ENCODE measurements around the gene RIT2.
"Not testable (repeated sequence)": the region's sequence is repeated elsewhere in the genome, so short reads cannot be mapped to it uniquely, and the experiment has no call there.

The RIT2 gene

DNA sequence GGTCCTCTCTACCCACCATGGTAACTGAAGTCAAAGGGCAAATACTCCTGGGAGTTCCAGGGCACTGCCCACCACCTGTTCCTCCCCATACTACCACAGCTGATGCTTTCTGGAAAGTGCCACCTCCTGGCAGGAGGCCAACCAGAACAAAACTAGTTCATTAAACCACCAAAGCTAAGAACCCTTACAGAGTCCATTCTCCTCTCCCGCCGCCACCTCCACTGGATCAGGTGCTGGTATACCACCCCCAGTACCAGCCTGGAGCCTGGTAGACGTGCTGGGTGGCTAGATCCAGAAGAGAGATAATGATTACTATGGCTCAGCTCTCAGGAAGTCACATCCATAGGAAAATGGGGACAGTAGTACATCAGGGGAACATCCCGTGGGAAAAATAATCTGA is 300.9 kb downstream of the RIT2 start:
- Histone ChIP-seq H3K9ac (ENCODE audit: low read depth, low read length) (no peak overlapping the region), H3K4me3 (ENCODE audit: low read depth, low read length) (no peak overlapping the region), H3K36me3 (ENCODE audit: control insufficient read depth, insufficient read depth, low read length) (no peaks in the 10 kb centered on the region), H3K4me1 (ENCODE audit: control insufficient read depth, insufficient read depth, low read length) (peaks cover 15% of the 10 kb centered on the region), H3K27me3 (ENCODE audit: control insufficient read depth, insufficient read depth, low read length) (no peaks in the 10 kb centered on the region), H3K9me3 (ENCODE audit: control insufficient read depth, insufficient read depth, low read length) (no peaks in the 10 kb centered on the region)

DNA sequence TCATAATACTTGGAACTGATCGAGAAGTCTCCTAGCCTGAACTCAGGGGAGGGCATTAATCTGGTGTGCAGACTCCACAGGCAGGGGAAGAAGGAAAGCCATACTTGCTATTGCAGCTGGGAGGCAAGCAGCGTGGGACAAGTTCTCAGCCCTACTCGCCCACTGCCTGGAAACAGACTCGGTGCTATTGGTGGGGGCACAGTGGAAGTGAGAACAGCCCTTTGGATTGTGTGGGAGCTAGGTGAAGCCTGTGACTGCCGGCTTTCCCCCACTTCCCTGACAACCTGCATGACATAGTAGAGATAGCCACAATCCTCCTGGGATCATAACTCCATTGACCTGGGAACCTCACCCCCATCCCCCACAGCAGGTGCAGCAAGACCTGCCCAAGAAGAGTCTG is 301.3 kb downstream of the RIT2 start:
- H3K9me3 ChIP-seq (ENCODE audit: control insufficient read depth, insufficient read depth, low read length) = no peaks in the 10 kb centered on the region
- no peak overlapping the region for H3K4me3 ChIP-seq (ENCODE audit: low read depth, low read length)
- no peaks in the 10 kb centered on the region for H3K36me3 ChIP-seq (ENCODE audit: control insufficient read depth, insufficient read depth, low read length)
- H3K27me3 ChIP-seq (ENCODE audit: control insufficient read depth, insufficient read depth, low read length) = no peaks in the 10 kb centered on the region
- H3K4me1 ChIP-seq (ENCODE audit: control insufficient read depth, insufficient read depth, low read length) = peaks cover 15% of the 10 kb centered on the region
- no peak overlapping the region for H3K9ac ChIP-seq (ENCODE audit: low read depth, low read length)

GRCh38 chr18:42813570-42813969 is 301.9 kb downstream of the RIT2 start:
- Histone ChIP-seq H3K27me3 (ENCODE audit: control insufficient read depth, insufficient read depth, low read length) (no peaks in the 10 kb centered on the region), H3K4me1 (ENCODE audit: control insufficient read depth, insufficient read depth, low read length) (peaks cover 15% of the 10 kb centered on the region), H3K4me3 (ENCODE audit: low read depth, low read length) (no peak overlapping the region), H3K36me3 (ENCODE audit: control insufficient read depth, insufficient read depth, low read length) (no peaks in the 10 kb centered on the region), H3K9ac (ENCODE audit: low read depth, low read length) (no peak overlapping the region), H3K9me3 (ENCODE audit: control insufficient read depth, insufficient read depth, low read length) (no peaks in the 10 kb centered on the region)

DNA sequence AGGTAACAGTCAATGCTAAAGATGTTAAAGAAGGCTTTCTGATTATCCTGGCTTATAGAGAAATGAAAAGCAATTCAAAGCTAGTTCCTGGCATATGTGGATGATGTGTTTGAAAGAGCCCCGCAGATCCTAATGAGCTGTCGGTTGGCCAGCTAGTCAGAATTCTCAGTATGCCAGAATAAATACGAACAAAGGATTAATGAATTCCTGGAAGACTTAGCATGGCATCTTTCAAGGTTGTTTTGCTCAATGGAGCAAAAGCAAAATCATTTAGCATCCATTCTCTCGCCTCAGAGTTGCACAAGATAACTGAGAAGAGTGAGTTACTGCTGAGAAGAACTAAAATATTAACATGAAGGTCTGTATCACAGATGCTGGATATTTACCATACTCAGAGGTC is 307.6 kb downstream of the RIT2 start:
- Histone ChIP-seq H3K9me3 (ENCODE audit: control insufficient read depth, insufficient read depth, low read length) (no peaks in the 10 kb centered on the region), H3K27me3 (ENCODE audit: control insufficient read depth, insufficient read depth, low read length) (no peaks in the 10 kb centered on the region), H3K4me3 (ENCODE audit: low read depth, low read length) (no peak overlapping the region), H3K9ac (ENCODE audit: low read depth, low read length) (no peak overlapping the region), H3K36me3 (ENCODE audit: control insufficient read depth, insufficient read depth, low read length) (no peaks in the 10 kb centered on the region), H3K4me1 (ENCODE audit: control insufficient read depth, insufficient read depth, low read length) (no peaks in the 10 kb centered on the region)

DNA sequence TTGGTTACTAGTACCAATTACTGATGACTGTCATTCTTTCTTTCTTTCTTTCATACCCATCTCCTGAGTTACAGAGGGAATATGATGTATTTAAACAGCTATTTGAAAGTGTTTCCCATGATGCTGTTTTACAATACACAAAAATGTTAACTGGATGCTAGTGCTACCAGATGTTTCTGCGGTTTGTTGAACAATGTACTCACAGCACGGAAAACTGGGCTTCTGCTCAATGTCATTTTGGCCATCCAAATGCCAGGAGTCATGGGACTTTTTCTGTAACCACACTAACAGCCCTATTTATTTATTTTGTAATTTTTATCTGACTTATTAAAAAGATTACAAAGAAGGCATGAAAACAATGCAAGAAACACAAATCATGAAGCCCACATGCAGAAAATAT is 313.8 kb downstream of the RIT2 start:
- no peaks in the 10 kb centered on the region for H3K9me3 ChIP-seq (ENCODE audit: control insufficient read depth, insufficient read depth, low read length)
- no peak overlapping the region for H3K4me3 ChIP-seq (ENCODE audit: low read depth, low read length)
- no peaks in the 10 kb centered on the region for H3K27me3 ChIP-seq (ENCODE audit: control insufficient read depth, insufficient read depth, low read length)
- no peaks in the 10 kb centered on the region for H3K4me1 ChIP-seq (ENCODE audit: control insufficient read depth, insufficient read depth, low read length)
- H3K9ac ChIP-seq (ENCODE audit: low read depth, low read length) = no peak overlapping the region
- no peaks in the 10 kb centered on the region for H3K36me3 ChIP-seq (ENCODE audit: control insufficient read depth, insufficient read depth, low read length)

- H3K9me3 ChIP-seq (ENCODE audit: control insufficient read depth, insufficient read depth, low read length) = no peaks in the 10 kb centered on the region
- no peak overlapping the region for H3K4me3 ChIP-seq (ENCODE audit: low read depth, low read length)
- H3K4me1 ChIP-seq (ENCODE audit: control insufficient read depth, insufficient read depth, low read length) = no peaks in the 10 kb centered on the region
- H3K27me3 ChIP-seq (ENCODE audit: control insufficient read depth, insufficient read depth, low read length) = no peaks in the 10 kb centered on the region
- no peaks in the 10 kb centered on the region for H3K36me3 ChIP-seq (ENCODE audit: control insufficient read depth, insufficient read depth, low read length)
- H3K9ac ChIP-seq (ENCODE audit: low read depth, low read length) = no peak overlapping the region
These were observed 316.8 kb downstream of the RIT2 start for GRCh38 chr18:42798606-42799170.

- H3K9ac ChIP-seq (ENCODE audit: low read depth, low read length); H3K4me1 ChIP-seq (ENCODE audit: control insufficient read depth, insufficient read depth, low read length); H3K27me3 ChIP-seq (ENCODE audit: control insufficient read depth, insufficient read depth, low read length); H3K36me3 ChIP-seq (ENCODE audit: control insufficient read depth, insufficient read depth, low read length); H3K9me3 ChIP-seq (ENCODE audit: control insufficient read depth, insufficient read depth, low read length); H3K4me3 ChIP-seq (ENCODE audit: low read depth, low read length): not testable (repeated sequence)
These were observed 320.2 kb downstream of the RIT2 start for GRCh38 chr18:42795213-42795789.

- Histone ChIP-seq H3K9ac (ENCODE audit: low read depth, low read length) (no peak overlapping the region), H3K4me1 (ENCODE audit: control insufficient read depth, insufficient read depth, low read length) (no peaks in the 10 kb centered on the region), H3K9me3 (ENCODE audit: control insufficient read depth, insufficient read depth, low read length) (no peaks in the 10 kb centered on the region), H3K36me3 (ENCODE audit: control insufficient read depth, insufficient read depth, low read length) (no peaks in the 10 kb centered on the region), H3K4me3 (ENCODE audit: low read depth, low read length) (no peak overlapping the region), H3K27me3 (ENCODE audit: control insufficient read depth, insufficient read depth, low read length) (no peaks in the 10 kb centered on the region)
These were observed 322.8 kb downstream of the RIT2 start for GRCh38 chr18:42792731-42793130.

DNA sequence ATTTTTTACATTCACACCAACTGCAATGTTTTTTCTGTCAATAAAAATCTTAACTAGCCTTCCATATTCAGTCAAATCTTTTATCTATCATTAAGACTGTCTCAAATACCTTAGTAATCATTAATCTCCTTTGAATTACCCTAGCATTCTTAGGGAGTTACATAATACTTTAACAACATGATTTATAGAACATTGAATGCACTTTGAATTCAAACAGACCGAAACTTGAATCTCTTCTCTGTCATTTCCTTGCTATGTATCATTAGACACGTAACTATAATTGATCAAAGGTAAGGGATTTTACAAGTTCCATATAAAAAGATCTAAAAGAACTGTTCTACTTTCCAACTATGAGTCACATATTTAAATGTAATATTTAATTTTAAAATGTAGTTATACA is 330.9 kb downstream of the RIT2 start:
- Histone ChIP-seq H3K4me1 (ENCODE audit: control insufficient read depth, insufficient read depth, low read length) (peaks cover 10% of the 10 kb centered on the region), H3K36me3 (ENCODE audit: control insufficient read depth, insufficient read depth, low read length) (no peaks in the 10 kb centered on the region), H3K4me3 (ENCODE audit: low read depth, low read length) (no peak overlapping the region)

DNA sequence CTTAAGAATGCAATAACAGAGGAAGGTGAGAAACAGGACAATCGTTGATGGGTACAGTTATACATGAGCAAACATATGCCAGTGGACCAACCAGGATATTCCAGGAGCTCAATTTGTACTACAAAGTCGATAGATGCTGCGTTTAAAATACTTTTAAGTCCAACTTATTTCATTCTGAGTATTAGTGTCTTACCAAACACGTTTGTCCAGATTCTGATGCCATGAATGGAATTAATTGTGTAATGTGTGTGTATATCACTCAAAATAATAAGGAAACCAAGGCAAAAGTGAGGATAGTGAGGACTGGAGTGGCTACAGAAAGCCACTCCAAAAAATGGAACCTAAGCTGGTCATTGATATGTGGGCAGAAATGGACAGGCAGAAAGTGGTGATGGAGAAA is 332.6 kb downstream of the RIT2 start:
- no peaks in the 10 kb centered on the region for H3K9me3 ChIP-seq (ENCODE audit: control insufficient read depth, insufficient read depth, low read length)
- H3K9ac ChIP-seq (ENCODE audit: low read depth, low read length) = no peak overlapping the region
- no peaks in the 10 kb centered on the region for H3K27me3 ChIP-seq (ENCODE audit: control insufficient read depth, insufficient read depth, low read length)
- H3K36me3 ChIP-seq (ENCODE audit: control insufficient read depth, insufficient read depth, low read length) = no peaks in the 10 kb centered on the region
- H3K4me1 ChIP-seq (ENCODE audit: control insufficient read depth, insufficient read depth, low read length) = peaks cover 16% of the 10 kb centered on the region
- no peak overlapping the region for H3K4me3 ChIP-seq (ENCODE audit: low read depth, low read length)

More for the DNA sequence above, 330.9 kb downstream of the RIT2 start:
- Histone ChIP-seq H3K9ac (ENCODE audit: low read depth, low read length) (no peak overlapping the region), H3K27me3 (ENCODE audit: control insufficient read depth, insufficient read depth, low read length) (no peaks in the 10 kb centered on the region), H3K9me3 (ENCODE audit: control insufficient read depth, insufficient read depth, low read length) (no peaks in the 10 kb centered on the region)

DNA sequence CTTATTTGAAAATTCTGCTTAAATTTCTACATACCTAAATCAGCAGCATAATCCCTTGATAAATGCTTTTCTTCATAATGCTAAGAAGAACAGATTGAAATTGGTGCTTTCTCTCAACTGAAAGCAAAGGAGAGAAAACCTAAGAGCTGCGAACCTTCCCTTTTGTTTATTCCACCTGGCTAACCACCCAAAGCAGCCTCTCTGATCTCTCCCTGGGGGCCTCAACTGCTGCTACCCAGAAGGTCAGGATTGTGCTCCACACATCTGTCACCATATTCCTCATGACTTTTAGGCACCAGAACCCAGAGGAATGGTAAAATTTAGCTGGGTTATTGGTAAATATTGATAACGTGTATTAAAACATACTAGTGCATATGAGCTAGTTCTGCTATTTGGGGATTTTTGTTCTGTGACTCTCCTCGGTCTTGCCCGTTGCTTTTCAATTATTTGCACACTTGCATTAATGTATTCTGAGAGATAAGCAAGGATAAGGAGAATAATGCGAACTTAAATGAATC is 334.1 kb downstream of the RIT2 start:
- H3K4me1 ChIP-seq (ENCODE audit: control insufficient read depth, insufficient read depth, low read length) = peaks cover 20% of the 10 kb centered on the region
- no peak overlapping the region for H3K9ac ChIP-seq (ENCODE audit: low read depth, low read length)
- H3K4me3 ChIP-seq (ENCODE audit: low read depth, low read length) = no peak overlapping the region
- no peaks in the 10 kb centered on the region for H3K9me3 ChIP-seq (ENCODE audit: control insufficient read depth, insufficient read depth, low read length)
- H3K36me3 ChIP-seq (ENCODE audit: control insufficient read depth, insufficient read depth, low read length) = no peaks in the 10 kb centered on the region
- H3K27me3 ChIP-seq (ENCODE audit: control insufficient read depth, insufficient read depth, low read length) = no peaks in the 10 kb centered on the region

- Histone ChIP-seq H3K36me3 (ENCODE audit: control insufficient read depth, insufficient read depth, low read length) (no peaks in the 10 kb centered on the region), H3K4me3 (ENCODE audit: low read depth, low read length) (no peak overlapping the region), H3K9me3 (ENCODE audit: control insufficient read depth, insufficient read depth, low read length) (no peaks in the 10 kb centered on the region), H3K27me3 (ENCODE audit: control insufficient read depth, insufficient read depth, low read length) (no peaks in the 10 kb centered on the region), H3K9ac (ENCODE audit: low read depth, low read length) (no peak overlapping the region), H3K4me1 (ENCODE audit: control insufficient read depth, insufficient read depth, low read length) (peaks cover 20% of the 10 kb centered on the region)
These were observed 335.3 kb downstream of the RIT2 start for GRCh38 chr18:42780171-42780570.
